GM12874 (cell line): Measurements from ENCODE around the gene ZC2HC1B.

Experiments
- CTCF ChIP-seq: IDR thresholded peaks from 2 replicates; pipeline ENCODE4 v1.5.1; 2011; ENCODE audit warnings: low read depth, mild to moderate bottlenecking, control low read depth, low read length, moderate library complexity; ENCODE audit not compliant: insufficient read depth

ZC2HC1B gene

GRCh38 chr6:143984666-143985065 is 120.4 kb downstream of the ZC2HC1B start:
- TF ChIP-seq CTCF: no peak

GRCh38 chr6:143986463-143987065 is 122.3 kb downstream of the ZC2HC1B start:
- no peak for TF ChIP-seq CTCF
